Glutamatergic neuron (in vitro differentiated cells): ENCODE data around the gene AHNAK2. TPM values are rescaled to one million over a fixed set of nuclear protein-coding genes. Genes with fewer than 3 reads are reported as not detected.

Experiments
- DNase-seq: peaks from one replicate; pipeline ENCODE4 v3.0.0; 2022
- H3K27ac Mint-ChIP-seq: one replicate; pipeline ENCODE4 v1.8.0; 2020; ENCODE audit warnings: mild to moderate bottlenecking, mixed read lengths, inconsistent platforms; ENCODE audit not compliant: unreplicated experiment
- H3K27me3 Mint-ChIP-seq: one replicate; pipeline ENCODE4 v1.8.0; 2020; ENCODE audit warnings: mild to moderate bottlenecking, moderate library complexity, mixed read lengths, inconsistent platforms; ENCODE audit not compliant: unreplicated experiment
- H3K36me3 Mint-ChIP-seq: one replicate; pipeline ENCODE4 v1.8.0; 2020; ENCODE audit warnings: mild to moderate bottlenecking, mixed read lengths, inconsistent platforms; ENCODE audit not compliant: unreplicated experiment
- H3K4me1 Mint-ChIP-seq: one replicate; pipeline ENCODE4 v1.8.0; 2020; ENCODE audit warnings: mild to moderate bottlenecking, low read depth, mixed read lengths, inconsistent platforms; ENCODE audit not compliant: unreplicated experiment
- H3K4me3 Mint-ChIP-seq: one replicate; pipeline ENCODE4 v1.8.0; 2020; ENCODE audit warnings: mild to moderate bottlenecking, mixed read lengths, inconsistent platforms; ENCODE audit not compliant: unreplicated experiment
- H3K9me3 Mint-ChIP-seq: one replicate; pipeline ENCODE4 v1.8.0; 2020; ENCODE audit warnings: mild to moderate bottlenecking, moderate library complexity, mixed read lengths, inconsistent platforms; ENCODE audit not compliant: unreplicated experiment
- CTCF ChIP-seq: fragments of 200-600 bp; sonication (generic); IDR thresholded peaks from one replicate; pipeline ENCODE4 v1.5.0; 2021; ENCODE audit not compliant: partially characterized antibody, unreplicated experiment
- total RNA-seq: library from RNA; stranded (reverse); fragmentation: NEBNext Ultra II Directional; extraction: Animal tissue kit (Norgen Biotek cat#: 25700); gene quantifications from one replicate; pipeline ENCODE4 v1.2.1, GENCODE V29; 2021; ENCODE audit not compliant: unreplicated experiment

Gene AHNAK2
- total RNA-seq, 1 donor from 2014 or later = 44.8 TPM

- H3K36me3 Mint-ChIP-seq = no peaks in the 10 kb centered on the region
- peaks cover 18% of the 10 kb centered on the region for H3K27me3 Mint-ChIP-seq
- peaks cover 14% of the 10 kb centered on the region for H3K9me3 Mint-ChIP-seq
- DNase-seq = no peak
- H3K4me3 Mint-ChIP-seq = no peak overlapping the region
- H3K4me1 Mint-ChIP-seq = peaks cover 3% of the 10 kb centered on the region
- no peak overlapping the region for H3K27ac Mint-ChIP-seq
- TF ChIP-seq CTCF = no peak
Measured at GRCh38 chr14:104982548-104983230, 4.5 kb upstream of the AHNAK2 start.

- Mint-ChIP-seq H3K27ac (no peak overlapping the region), H3K9me3 (peaks cover 15% of the 10 kb centered on the region), H3K36me3 (no peaks in the 10 kb centered on the region), H3K4me1 (peaks cover 3% of the 10 kb centered on the region), H3K4me3 (no peak overlapping the region), H3K27me3 (peaks cover 15% of the 10 kb centered on the region)
- DNase-seq = no peak
- no peak for TF ChIP-seq CTCF
Measured at GRCh38 chr14:104981699-104982541, 3.7 kb upstream of the AHNAK2 start.

- no peak for TF ChIP-seq CTCF
- H3K4me1 Mint-ChIP-seq = peaks cover 9% of the 10 kb centered on the region
- no peak overlapping the region for H3K27ac Mint-ChIP-seq
- H3K36me3 Mint-ChIP-seq = no peaks in the 10 kb centered on the region
- peaks cover 17% of the 10 kb centered on the region for H3K27me3 Mint-ChIP-seq
- H3K4me3 Mint-ChIP-seq = no peak overlapping the region
- DNase-seq = no peak
- peaks cover 15% of the 10 kb centered on the region for H3K9me3 Mint-ChIP-seq
Measured at GRCh38 chr14:104980611-104981531, 2.7 kb upstream of the AHNAK2 start.

- no peak for DNase-seq
- TF ChIP-seq CTCF = no peak
- Mint-ChIP-seq H3K4me3 (peak overlapping the region; percentile 55), H3K36me3 (no peaks in the 10 kb centered on the region), H3K27me3 (peaks cover 17% of the 10 kb centered on the region), H3K4me1 (peaks cover 9% of the 10 kb centered on the region), H3K9me3 (peaks cover 19% of the 10 kb centered on the region), H3K27ac (no peak overlapping the region)
Measured at GRCh38 chr14:104979758-104980610, 1.8 kb upstream of the AHNAK2 start.
